ENCODE results near the gene MICOS13.
A peak's percentile ranks its signal among the peaks of the same experiment; 100 is the strongest.

The MICOS13 gene

DNA sequence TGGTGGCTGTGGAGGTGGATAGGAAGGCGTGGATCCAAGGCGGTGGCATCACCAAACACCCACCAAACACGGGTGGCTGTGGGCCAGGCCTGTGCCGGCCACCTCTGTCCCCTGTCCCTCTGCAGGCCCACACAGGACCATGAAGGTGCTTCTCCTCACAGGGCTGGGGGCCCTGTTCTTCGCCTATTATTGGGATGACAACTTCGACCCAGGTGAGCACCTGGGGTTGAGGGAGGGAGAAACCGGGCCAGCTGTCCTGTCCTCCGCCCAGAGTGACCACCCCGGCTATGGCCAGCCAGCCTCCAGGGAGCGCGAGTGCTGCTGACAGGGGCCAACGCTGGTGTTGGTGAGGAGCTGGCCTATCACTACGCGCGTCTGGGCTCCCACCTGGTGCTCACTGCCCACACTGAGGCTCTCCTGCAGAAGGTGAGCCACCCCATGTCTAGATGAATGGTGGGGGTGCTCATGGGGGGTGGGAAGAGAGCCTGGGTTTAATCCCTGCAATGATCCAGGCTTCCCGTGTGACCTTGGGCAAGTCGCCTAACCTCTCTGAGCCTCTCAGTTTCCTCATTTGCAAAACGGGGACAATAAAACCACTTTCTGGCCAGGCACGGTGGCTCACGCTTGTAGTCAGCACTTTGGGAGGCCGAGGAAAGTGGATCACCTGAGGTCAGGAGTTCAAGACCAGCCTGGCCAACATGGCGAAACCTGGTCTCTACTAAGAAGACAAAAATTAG lies 4.5 kb upstream of the MICOS13 start:
- no peak overlapping the region for H3K27ac ChIP-seq (ENCODE audit: insufficient read depth, low read length, poor library complexity, severe bottlenecking)
- H3K4me3 ChIP-seq (ENCODE audit: insufficient read depth, low read depth, low read length, poor library complexity, severe bottlenecking): no peak overlapping the region
- no peaks in the 10 kb centered on the region for H3K9me3 ChIP-seq (ENCODE audit: control insufficient read depth, low read length)
- no peaks in the 10 kb centered on the region for H3K27me3 ChIP-seq (replicated peaks; ENCODE audit: control insufficient read depth, insufficient read depth, low read length, poor library complexity, severe bottlenecking)
- DNase-seq: no peak
- peaks cover 20% of the 10 kb centered on the region for H3K4me1 ChIP-seq (ENCODE audit: control insufficient read depth, insufficient read depth, low read length, poor library complexity, severe bottlenecking)
- H3K36me3 ChIP-seq (ENCODE audit: control insufficient read depth, insufficient read depth, low read length): no peaks in the 10 kb centered on the region

DNA sequence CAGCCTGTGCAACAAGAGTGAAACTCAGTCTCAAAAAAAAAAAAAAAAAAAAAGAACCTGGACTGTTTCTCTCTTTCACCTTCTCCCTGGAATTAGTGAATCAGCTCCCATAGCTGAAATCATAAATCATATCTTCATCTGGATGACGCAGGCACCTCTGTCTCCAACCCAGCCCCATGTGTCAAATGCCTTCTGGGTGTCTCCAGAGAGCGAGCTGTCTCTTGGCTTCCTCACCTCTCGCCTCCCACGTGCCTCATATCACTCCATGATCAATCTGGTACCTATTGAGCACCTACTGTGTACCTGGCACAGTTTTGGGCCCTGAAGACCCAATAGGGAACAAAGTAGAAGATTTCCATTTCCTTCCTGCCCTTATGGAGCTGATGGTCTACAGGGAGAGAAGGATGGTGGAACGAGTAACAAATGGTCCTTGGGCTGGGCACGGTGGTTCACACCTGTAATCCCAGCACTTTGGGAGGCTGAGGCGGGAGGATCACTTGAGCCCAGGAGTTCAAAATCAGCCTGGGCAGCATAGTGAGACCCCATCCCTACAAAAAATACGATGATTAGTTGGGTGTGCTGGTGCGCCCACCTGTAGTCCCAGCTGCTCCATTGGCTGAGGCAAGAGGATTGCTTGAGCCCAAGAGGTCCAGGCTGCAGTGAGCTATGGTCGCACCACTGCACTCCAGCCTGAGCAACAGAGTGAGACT lies 3.0 kb upstream of the MICOS13 start:
- Histone ChIP-seq H3K4me3 (ENCODE audit: insufficient read depth, low read depth, low read length, poor library complexity, severe bottlenecking) (no peak overlapping the region), H3K36me3 (ENCODE audit: control insufficient read depth, insufficient read depth, low read length) (no peaks in the 10 kb centered on the region)

DNA sequence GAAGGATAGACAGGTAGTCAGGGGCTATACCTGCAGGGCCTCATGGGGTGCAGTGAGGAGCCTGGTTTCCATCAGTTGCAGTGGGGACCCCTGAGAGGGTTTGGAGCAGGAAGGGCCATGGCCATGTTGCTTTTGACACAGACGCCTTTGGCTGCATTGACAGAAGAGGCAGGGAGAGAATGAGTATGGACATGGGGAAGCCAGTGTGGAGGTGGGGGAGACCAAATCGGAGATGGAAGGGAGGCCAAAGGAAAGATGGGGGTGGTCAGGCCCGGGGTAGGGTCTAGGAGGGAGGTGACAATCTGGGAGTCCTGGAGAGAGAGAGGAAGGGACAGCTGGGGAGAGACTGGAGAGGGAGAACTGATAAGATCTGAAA lies 1.8 kb upstream of the MICOS13 start:
- Histone ChIP-seq H3K9me3 (ENCODE audit: control insufficient read depth, low read length) (no peaks in the 10 kb centered on the region), H3K27ac (ENCODE audit: insufficient read depth, low read length, poor library complexity, severe bottlenecking) (no peak overlapping the region), H3K27me3 (replicated peaks; ENCODE audit: control insufficient read depth, insufficient read depth, low read length, poor library complexity, severe bottlenecking) (no peaks in the 10 kb centered on the region), H3K4me3 (ENCODE audit: insufficient read depth, low read depth, low read length, poor library complexity, severe bottlenecking) (no peak overlapping the region), H3K36me3 (ENCODE audit: control insufficient read depth, insufficient read depth, low read length) (no peaks in the 10 kb centered on the region), H3K4me1 (ENCODE audit: control insufficient read depth, insufficient read depth, low read length, poor library complexity, severe bottlenecking) (peaks cover 18% of the 10 kb centered on the region)
- DNase-seq: no peak

More for the DNA sequence above, 3.0 kb upstream of the MICOS13 start:
- Histone ChIP-seq H3K4me1 (ENCODE audit: control insufficient read depth, insufficient read depth, low read length, poor library complexity, severe bottlenecking) (peaks cover 24% of the 10 kb centered on the region), H3K27me3 (replicated peaks; ENCODE audit: control insufficient read depth, insufficient read depth, low read length, poor library complexity, severe bottlenecking) (no peaks in the 10 kb centered on the region), H3K9me3 (ENCODE audit: control insufficient read depth, low read length) (no peaks in the 10 kb centered on the region), H3K27ac (ENCODE audit: insufficient read depth, low read length, poor library complexity, severe bottlenecking) (no peak overlapping the region)
- no peak for DNase-seq

- peak overlapping the region; percentile 95 for H3K4me3 ChIP-seq (ENCODE audit: insufficient read depth, low read depth, low read length, poor library complexity, severe bottlenecking)
- H3K4me1 ChIP-seq (ENCODE audit: control insufficient read depth, insufficient read depth, low read length, poor library complexity, severe bottlenecking): peaks cover 13% of the 10 kb centered on the region
- no peaks in the 10 kb centered on the region for H3K9me3 ChIP-seq (ENCODE audit: control insufficient read depth, low read length)
- H3K27me3 ChIP-seq (replicated peaks; ENCODE audit: control insufficient read depth, insufficient read depth, low read length, poor library complexity, severe bottlenecking): no peaks in the 10 kb centered on the region
- no peaks in the 10 kb centered on the region for H3K36me3 ChIP-seq (ENCODE audit: control insufficient read depth, insufficient read depth, low read length)
- no peak for DNase-seq
- no peak overlapping the region for H3K27ac ChIP-seq (ENCODE audit: insufficient read depth, low read length, poor library complexity, severe bottlenecking)
Measured at GRCh38 chr19:5681391-5682106, 1.2 kb upstream of the MICOS13 start.

GRCh38 chr19:5680084-5680436 lies 256 bp downstream of the MICOS13 start:
- H3K27me3 ChIP-seq (replicated peaks; ENCODE audit: control insufficient read depth, insufficient read depth, low read length, poor library complexity, severe bottlenecking): no peaks in the 10 kb centered on the region
- H3K4me3 ChIP-seq (ENCODE audit: insufficient read depth, low read depth, low read length, poor library complexity, severe bottlenecking): peak overlapping the region; percentile 95
- H3K27ac ChIP-seq (ENCODE audit: insufficient read depth, low read length, poor library complexity, severe bottlenecking): peak overlapping the region; percentile 97
- peaks cover 13% of the 10 kb centered on the region for H3K4me1 ChIP-seq (ENCODE audit: control insufficient read depth, insufficient read depth, low read length, poor library complexity, severe bottlenecking)
- no peak for DNase-seq
- no peaks in the 10 kb centered on the region for H3K36me3 ChIP-seq (ENCODE audit: control insufficient read depth, insufficient read depth, low read length)
- no peaks in the 10 kb centered on the region for H3K9me3 ChIP-seq (ENCODE audit: control insufficient read depth, low read length)

- Histone ChIP-seq H3K27me3 (replicated peaks; ENCODE audit: control insufficient read depth, insufficient read depth, low read length, poor library complexity, severe bottlenecking) (no peaks in the 10 kb centered on the region), H3K27ac (ENCODE audit: insufficient read depth, low read length, poor library complexity, severe bottlenecking) (peak overlapping the region; percentile 97), H3K4me3 (ENCODE audit: insufficient read depth, low read depth, low read length, poor library complexity, severe bottlenecking) (peak overlapping the region; percentile 95), H3K4me1 (ENCODE audit: control insufficient read depth, insufficient read depth, low read length, poor library complexity, severe bottlenecking) (peaks cover 13% of the 10 kb centered on the region), H3K9me3 (ENCODE audit: control insufficient read depth, low read length) (no peaks in the 10 kb centered on the region), H3K36me3 (ENCODE audit: control insufficient read depth, insufficient read depth, low read length) (no peaks in the 10 kb centered on the region)
- no peak for DNase-seq
Measured at GRCh38 chr19:5679289-5680083, 830 bp downstream of the MICOS13 start.

- DNase-seq: no peak
- H3K4me3 ChIP-seq (ENCODE audit: insufficient read depth, low read depth, low read length, poor library complexity, severe bottlenecking): no peak overlapping the region
- H3K27ac ChIP-seq (ENCODE audit: insufficient read depth, low read length, poor library complexity, severe bottlenecking): no peak overlapping the region
- H3K9me3 ChIP-seq (ENCODE audit: control insufficient read depth, low read length): no peaks in the 10 kb centered on the region
- no peaks in the 10 kb centered on the region for H3K36me3 ChIP-seq (ENCODE audit: control insufficient read depth, insufficient read depth, low read length)
- no peaks in the 10 kb centered on the region for H3K27me3 ChIP-seq (replicated peaks; ENCODE audit: control insufficient read depth, insufficient read depth, low read length, poor library complexity, severe bottlenecking)
- peaks cover 13% of the 10 kb centered on the region for H3K4me1 ChIP-seq (ENCODE audit: control insufficient read depth, insufficient read depth, low read length, poor library complexity, severe bottlenecking)
Measured at GRCh38 chr19:5678071-5678718, 2.1 kb downstream of the MICOS13 start.

- peaks cover 13% of the 10 kb centered on the region for H3K4me1 ChIP-seq (ENCODE audit: control insufficient read depth, insufficient read depth, low read length, poor library complexity, severe bottlenecking)
- no peaks in the 10 kb centered on the region for H3K36me3 ChIP-seq (ENCODE audit: control insufficient read depth, insufficient read depth, low read length)
- no peak overlapping the region for H3K4me3 ChIP-seq (ENCODE audit: insufficient read depth, low read depth, low read length, poor library complexity, severe bottlenecking)
- no peak overlapping the region for H3K27ac ChIP-seq (ENCODE audit: insufficient read depth, low read length, poor library complexity, severe bottlenecking)
- no peaks in the 10 kb centered on the region for H3K9me3 ChIP-seq (ENCODE audit: control insufficient read depth, low read length)
- no peak for DNase-seq
- H3K27me3 ChIP-seq (replicated peaks; ENCODE audit: control insufficient read depth, insufficient read depth, low read length, poor library complexity, severe bottlenecking): no peaks in the 10 kb centered on the region
Measured at GRCh38 chr19:5677580-5677979, 2.7 kb downstream of the MICOS13 start.

GRCh38 chr19:5677136-5677535 lies 3.2 kb downstream of the MICOS13 start:
- no peak overlapping the region for H3K27ac ChIP-seq (ENCODE audit: insufficient read depth, low read length, poor library complexity, severe bottlenecking)
- peaks cover 13% of the 10 kb centered on the region for H3K4me1 ChIP-seq (ENCODE audit: control insufficient read depth, insufficient read depth, low read length, poor library complexity, severe bottlenecking)
- H3K27me3 ChIP-seq (replicated peaks; ENCODE audit: control insufficient read depth, insufficient read depth, low read length, poor library complexity, severe bottlenecking): no peaks in the 10 kb centered on the region
- no peaks in the 10 kb centered on the region for H3K36me3 ChIP-seq (ENCODE audit: control insufficient read depth, insufficient read depth, low read length)
- no peaks in the 10 kb centered on the region for H3K9me3 ChIP-seq (ENCODE audit: control insufficient read depth, low read length)
- no peak for DNase-seq
- H3K4me3 ChIP-seq (ENCODE audit: insufficient read depth, low read depth, low read length, poor library complexity, severe bottlenecking): no peak overlapping the region
